ENCODE data around the gene RAB1A. TPM values are rescaled to one million over a fixed set of nuclear protein-coding genes. Genes with fewer than 3 reads are reported as not detected.

Gene RAB1A
- total RNA-seq, 6 experiments from 2014 or later: 204 to 230 (median 222) TPM

GRCh38 chr2:65043001-65043400 is 86.9 kb downstream of the RAB1A start:
- H3K4me1 Mint-ChIP-seq (ENCODE audit: low read depth): peaks cover 32% of the 10 kb centered on the region
- H3K27ac Mint-ChIP-seq: no peak overlapping the region
- peaks cover 6% of the 10 kb centered on the region; the same call in 1 of the 2 replicates for H3K27me3 Mint-ChIP-seq (ENCODE audit: insufficient read depth)
- TF ChIP-seq CTCF (IDR thresholded peaks at IDR 0.05): no peak
- no peak for DNase-seq
- H3K9me3 Mint-ChIP-seq: peaks cover 17% of the 10 kb centered on the region
- no peak overlapping the region for H3K4me3 Mint-ChIP-seq
- peaks cover 14% of the 10 kb centered on the region; the same call in 1 of the 2 replicates for H3K36me3 Mint-ChIP-seq (ENCODE audit: low read depth)

GRCh38 chr2:65040400-65041261 is 89.3 kb downstream of the RAB1A start:
- peak; percentile 75 for DNase-seq
- Mint-ChIP-seq H3K27ac (no peak overlapping the region), H3K9me3 (peaks cover 17% of the 10 kb centered on the region), H3K36me3 (ENCODE audit: low read depth) (peaks cover 12% of the 10 kb centered on the region; the same call in 1 of the 2 replicates), H3K4me3 (peak overlapping the region; percentile 84), H3K27me3 (ENCODE audit: insufficient read depth) (peaks cover 3% of the 10 kb centered on the region; the same call in 1 of the 2 replicates), H3K4me1 (ENCODE audit: low read depth) (peaks cover 27% of the 10 kb centered on the region)
- TF ChIP-seq CTCF (IDR thresholded peaks at IDR 0.05): peak; percentile 96

- Mint-ChIP-seq H3K27ac (no peak overlapping the region), H3K4me3 (no peak overlapping the region), H3K4me1 (ENCODE audit: low read depth) (peaks cover 18% of the 10 kb centered on the region), H3K36me3 (ENCODE audit: low read depth) (peaks cover 6% of the 10 kb centered on the region; the same call in 1 of the 2 replicates), H3K27me3 (ENCODE audit: insufficient read depth) (no peaks in the 10 kb centered on the region; the same call in 1 of the 2 replicates), H3K9me3 (peaks cover 12% of the 10 kb centered on the region)
- 0 out of 2 replicates have a peak, but pooled peaks have one; percentile 27 for TF ChIP-seq CTCF (IDR thresholded peaks at IDR 0.05)
- no peak for DNase-seq
Measured at GRCh38 chr2:65039640-65040039, 90.3 kb downstream of the RAB1A start.

- no peak for DNase-seq
- peaks cover 12% of the 10 kb centered on the region for H3K4me1 Mint-ChIP-seq (ENCODE audit: low read depth)
- H3K27ac Mint-ChIP-seq: no peak overlapping the region
- no peak overlapping the region for H3K4me3 Mint-ChIP-seq
- no peaks in the 10 kb centered on the region for H3K9me3 Mint-ChIP-seq
- no peaks in the 10 kb centered on the region for H3K36me3 Mint-ChIP-seq (ENCODE audit: low read depth)
- TF ChIP-seq CTCF (IDR thresholded peaks at IDR 0.05): no peak
- H3K27me3 Mint-ChIP-seq (ENCODE audit: insufficient read depth): peaks cover 2% of the 10 kb centered on the region; the same call in 1 of the 2 replicates
Measured at GRCh38 chr2:65037178-65037577, 92.7 kb downstream of the RAB1A start.

Other genes starting within 250 kb of the RAB1A start
- gene SLC1A4, start 140.7 kb downstream of the RAB1A start, total RNA-seq (2021; fragmentation: NEBNext Ultra II Directional; extraction: Animal tissue kit (Norgen Biotek cat#: 25700)): 10 to 100 TPM in 1 of 6 experiments, 1 to 10 TPM in 5; 7.2 to 10.3 (median 9.0) TPM
- 1 to 10 TPM; 5.7 to 9.7 (median 7.1) TPM for gene CEP68, start 73.7 kb downstream of the RAB1A start, total RNA-seq (2021; fragmentation: NEBNext Ultra II Directional; extraction: Animal tissue kit (Norgen Biotek cat#: 25700))
- gene ACTR2, start 97.7 kb upstream of the RAB1A start, total RNA-seq (2021; fragmentation: NEBNext Ultra II Directional; extraction: Animal tissue kit (Norgen Biotek cat#: 25700)): 100 to 1,000 TPM; 412 to 450 (median 427) TPM